OCI-LY7 (cell line): ENCODE measurements around the gene GTSE1.

Experiments used
- CTCF ChIP-seq: fragments of 200-600 bp; sonication (generic); conservative IDR thresholded peaks from 2 replicates; pipeline ENCODE4 v1.5.1; 2014; ENCODE audit warnings: mild to moderate bottlenecking, antibody characterized with exemption, low read length, moderate library complexity, mixed read lengths
- EZH2phosphoT487 ChIP-seq: fragments of 200-600 bp; sonication (generic); IDR thresholded peaks from 2 replicates; pipeline ENCODE4 v1.6.1; 2018; ENCODE audit warnings: low read depth, borderline replicate concordance, mild to moderate bottlenecking, mixed run types, antibody characterized with exemption, low read length, moderate library complexity, mixed read lengths

GRCh38 chr22:46280999-46281623 lies 15.6 kb upstream of the GTSE1 start:
- TF ChIP-seq CTCF (no peak), EZH2phosphoT487 (no peak)
